HepG2 (cell line): ENCODE measurements around the gene IL17D. TPM values are rescaled to one million over a fixed set of nuclear protein-coding genes. Genes with fewer than 3 reads are reported as not detected.

Source experiments
- DNMT3B ChIP-seq: conservative IDR thresholded peaks from 2 replicates; pipeline ENCODE4 v1.6.1; 2016; ENCODE audit warnings: missing biosample characterization, control low read depth
- DRAP1 ChIP-seq: IDR thresholded peaks from 2 replicates; pipeline ENCODE4 v1.6.1; 2016; ENCODE audit warnings: missing genetic modification reagents, missing compliant biosample characterization
- FOXO4 ChIP-seq: sonication (generic); formaldehyde crosslinking; conservative IDR thresholded peaks from 2 replicates; pipeline ENCODE4 v1.8.1; 2023; ENCODE audit warnings: missing genetic modification reagents
- HNRNPLL ChIP-seq: fragments of 200-400 bp; formaldehyde crosslinking; IDR thresholded peaks from 2 replicates; pipeline ENCODE4 v1.6.1; 2017; ENCODE audit warnings: mild to moderate bottlenecking, low read depth, low read length; ENCODE audit not compliant: poor library complexity, severe bottlenecking
- KAT2B ChIP-seq: fragments of 150-350 bp; IDR thresholded peaks from 2 replicates; pipeline ENCODE4 v1.6.1; 2014; ENCODE audit warnings: low read depth, low read length, borderline replicate concordance
- MLX ChIP-seq: IDR thresholded peaks from 2 replicates; pipeline ENCODE4 v1.6.1; 2016
- MTERF4 ChIP-seq: sonication (generic); formaldehyde crosslinking; IDR thresholded peaks from 2 replicates; pipeline ENCODE4 v1.8.0; 2023; ENCODE audit warnings: mild to moderate bottlenecking, missing genetic modification reagents
- THAP9 ChIP-seq: sonication (generic); formaldehyde crosslinking; IDR thresholded peaks from 2 replicates; pipeline ENCODE4; 2020; ENCODE audit warnings: missing genetic modification reagents, mild to moderate bottlenecking, borderline replicate concordance
- TOE1 ChIP-seq: sonication (generic); formaldehyde crosslinking; IDR thresholded peaks from 2 replicates; pipeline ENCODE4 v1.4.0; 2020; ENCODE audit warnings: mild to moderate bottlenecking, missing genetic modification reagents
- YY1 ChIP-seq: IDR thresholded peaks from 2 replicates; pipeline ENCODE4 v1.6.1; 2011; ENCODE audit warnings: low read length, low read depth, moderate library complexity, mild to moderate bottlenecking; ENCODE audit not compliant: insufficient read depth, insufficient replicate concordance
- ZMYM2 ChIP-seq: sonication (generic); formaldehyde crosslinking; IDR thresholded peaks from 2 replicates; pipeline ENCODE4 v1.8.0; 2022; ENCODE audit warnings: mild to moderate bottlenecking, missing genetic modification reagents
- ZNF256 ChIP-seq: sonication (generic); formaldehyde crosslinking; conservative IDR thresholded peaks from 2 replicates; pipeline ENCODE4 v1.4.0; 2020; ENCODE audit warnings: missing genetic modification reagents
- ZNF281 ChIP-seq: sonication (generic); formaldehyde crosslinking; IDR thresholded peaks from 2 replicates; pipeline ENCODE4 v1.4.0; 2020; ENCODE audit warnings: missing genetic modification reagents, borderline replicate concordance
- ZNF382 ChIP-seq: sonication (generic); formaldehyde crosslinking; IDR thresholded peaks from 2 replicates; pipeline ENCODE4 v1.5.0; 2020; ENCODE audit warnings: missing genetic modification reagents, mild to moderate bottlenecking, borderline replicate concordance
- polyA plus RNA-seq, 8 experiments: library from polyadenylated mRNA; depleted of rRNA in 3 of 8; stranded (reverse) in 7 of 8; unstranded in 1 of 8; fragments of >200 nt; fragmentation: Illumina TruSeq in 4 of 8; extraction: Trizol in 4 of 8; gene quantifications; 2 replicates each; pipeline versions ENCODE4 v1.2.1 to v1.2.3, GENCODE V29; 2011 to 2016; ENCODE audit warnings: low read depth in 4 of 8, missing spikeins in 1 of 8, mixed read lengths in 1 of 8; ENCODE audit not compliant: insufficient read depth in 1 of 8
- total RNA-seq, 5 experiments: library from RNA; depleted of rRNA; stranded (reverse); fragments of >200 nt; fragmentation: Illumina TruSeq; extraction: Trizol; gene quantifications; 2 replicates each; pipeline ENCODE4 v1.2.3, GENCODE V29; 2016; ENCODE audit warnings: low read depth in 1 of 5

IL17D gene
- total and polyA plus RNA-seq, 2 of the 13 experiments (the other 11 are each of a cell fraction or from before 2014, with no cell fraction given), result 1.1 to 2.2 TPM

GRCh38 chr13:20702915-20703779 is at the start of gene IL17D (continued):
- TF ChIP-seq HNRNPLL, result peak; percentile 65
- TF ChIP-seq FOXO4 (CRISPR knock-in tag), result no peak
- TF ChIP-seq DNMT3B (CRISPR knock-in tag), result no peak
- no peak for TF ChIP-seq ZNF382 (CRISPR knock-in tag)
- TF ChIP-seq MLX (CRISPR knock-in tag), result no peak
- TF ChIP-seq MTERF4, result 0 out of 2 replicates have a peak, but pooled peaks have one; percentile 59
- no peak for TF ChIP-seq DRAP1
- TF ChIP-seq ZNF256, result no peak
- TF ChIP-seq KAT2B, result no peak
- no peak for TF ChIP-seq THAP9
- no peak for TF ChIP-seq ZMYM2 (CRISPR knock-in tag)
- TF ChIP-seq TOE1 (CRISPR knock-in tag), result no peak
- TF ChIP-seq ZNF281, result no peak
- no peak for TF ChIP-seq YY1
